Measurements from ENCODE around the gene C9orf153.
"Not testable (repeated sequence)": the region's sequence is repeated elsewhere in the genome, so short reads cannot be mapped to it uniquely, and the experiment has no call there.

C9orf153 gene

DNA sequence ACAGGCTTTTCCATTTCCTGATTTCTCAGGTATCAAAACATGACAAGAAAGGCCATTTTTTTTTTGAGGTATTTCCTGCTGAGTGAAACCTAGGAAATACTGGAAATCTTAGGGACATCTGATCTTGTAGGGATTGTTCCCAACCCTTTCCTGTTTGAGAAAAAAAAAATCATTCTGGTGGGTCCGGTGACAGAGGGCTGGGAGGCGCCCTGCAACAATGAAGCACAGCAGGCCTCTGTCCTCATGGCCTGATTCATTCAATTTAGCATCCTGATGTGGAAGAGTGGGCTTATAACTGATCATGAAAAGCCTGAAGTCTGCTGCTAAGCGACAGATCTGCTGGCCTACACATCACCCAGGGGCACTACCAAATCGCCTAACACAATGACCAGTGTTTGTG is 3.0 kb upstream of the C9orf153 start:
- no peak for DNase-seq

GRCh38 chr9:86257391-86257790 is 2.1 kb downstream of the C9orf153 start:
- peak; percentile 93 for DNase-seq

GRCh38 chr9:86256653-86257052 is 2.8 kb downstream of the C9orf153 start:
- no peak for DNase-seq

DNA sequence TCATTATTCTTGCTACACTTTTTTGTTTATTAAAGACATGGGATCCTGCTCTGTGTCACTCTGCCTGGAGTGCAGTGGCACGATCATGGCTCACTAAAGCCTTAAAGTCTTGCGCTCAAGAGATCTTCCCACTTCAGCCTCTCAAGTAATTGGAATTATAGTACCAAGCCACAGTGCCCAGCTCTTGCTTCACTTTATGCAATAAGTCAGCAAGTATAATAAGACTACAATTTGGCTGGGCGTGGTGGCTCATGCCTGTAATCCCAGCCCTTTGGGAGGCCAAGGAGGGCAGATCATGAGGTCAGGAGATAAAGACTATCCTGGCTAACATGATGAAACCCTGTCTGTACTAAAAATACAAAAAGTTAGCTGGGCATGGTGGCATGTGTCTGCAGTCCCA is 5.9 kb downstream of the C9orf153 start:
- DNase-seq: no peak

- DNase-seq: no peak
Measured at GRCh38 chr9:86252870-86253269, 6.6 kb downstream of the C9orf153 start.

GRCh38 chr9:86250123-86250522 is 9.3 kb downstream of the C9orf153 start:
- DNase-seq: no peak

- no peak for DNase-seq
Measured at GRCh38 chr9:86248746-86249145, 10.7 kb downstream of the C9orf153 start.

- DNase-seq: no peak
Measured at GRCh38 chr9:86246752-86247161, 12.7 kb downstream of the C9orf153 start.

DNA sequence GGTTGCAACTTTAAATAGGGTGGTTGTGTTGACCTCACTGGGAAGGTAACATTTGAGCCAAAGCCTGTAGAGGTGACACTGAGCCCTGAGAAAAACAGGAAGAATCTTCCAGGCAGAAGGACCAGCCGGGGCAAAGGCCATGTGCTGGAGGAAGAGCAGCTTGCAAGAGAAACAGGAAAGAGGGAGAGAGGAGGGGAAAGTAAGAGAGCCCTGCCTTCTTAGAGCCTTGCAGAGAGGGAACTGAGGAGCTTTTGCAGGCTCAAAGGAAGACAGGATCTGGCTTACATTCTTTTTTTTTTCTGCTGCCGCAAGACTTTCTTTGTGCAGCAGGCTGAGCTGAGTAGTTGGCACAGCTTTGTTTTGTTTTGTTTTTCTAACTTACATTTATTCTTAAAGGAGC is 17.4 kb downstream of the C9orf153 start:
- no peak for DNase-seq

DNA sequence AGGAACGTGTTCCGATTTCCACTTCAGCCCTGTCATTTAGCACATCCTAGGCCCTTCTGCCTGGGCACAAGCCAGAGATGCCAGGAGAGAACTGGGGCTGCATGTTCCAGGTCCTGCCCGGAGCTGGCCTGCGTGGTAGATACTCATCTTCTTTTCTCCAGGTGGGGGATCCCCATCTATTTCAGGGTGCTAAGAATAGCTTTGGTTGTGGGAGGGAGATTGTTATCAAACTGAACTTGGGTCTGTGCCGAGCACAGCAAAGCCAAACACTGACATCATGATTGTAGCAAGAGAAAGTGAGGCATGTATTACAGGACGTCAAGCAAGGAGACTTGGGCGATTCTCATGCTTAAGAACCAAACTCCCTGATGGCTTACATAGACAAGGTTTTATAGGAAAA is 18.2 kb downstream of the C9orf153 start:
- DNase-seq: no peak

- no peak for DNase-seq
Measured at GRCh38 chr9:86238861-86239770, 20.3 kb downstream of the C9orf153 start.

DNA sequence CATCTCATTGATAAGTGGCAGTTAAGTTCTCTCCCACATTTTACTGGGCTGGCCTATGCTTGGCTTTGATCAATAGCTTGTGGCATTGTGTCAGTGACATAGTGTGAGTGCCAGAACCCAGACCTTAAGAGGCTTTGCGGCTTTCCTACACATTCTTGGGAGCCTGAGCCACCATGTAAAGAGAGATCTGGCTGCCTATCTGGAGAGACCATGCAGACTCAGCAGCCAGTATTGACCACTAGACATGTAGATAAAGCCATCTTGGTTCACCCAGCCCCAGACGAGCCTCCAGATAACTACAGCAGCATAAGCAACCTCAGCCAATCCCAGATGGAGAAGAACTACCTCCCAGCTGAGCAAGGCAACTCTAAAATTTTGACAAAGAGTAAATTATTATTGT is 28.6 kb downstream of the C9orf153 start:
- no peak for DNase-seq

- DNase-seq: no peak
Measured at GRCh38 chr9:86222667-86223066, 36.8 kb downstream of the C9orf153 start.

DNA sequence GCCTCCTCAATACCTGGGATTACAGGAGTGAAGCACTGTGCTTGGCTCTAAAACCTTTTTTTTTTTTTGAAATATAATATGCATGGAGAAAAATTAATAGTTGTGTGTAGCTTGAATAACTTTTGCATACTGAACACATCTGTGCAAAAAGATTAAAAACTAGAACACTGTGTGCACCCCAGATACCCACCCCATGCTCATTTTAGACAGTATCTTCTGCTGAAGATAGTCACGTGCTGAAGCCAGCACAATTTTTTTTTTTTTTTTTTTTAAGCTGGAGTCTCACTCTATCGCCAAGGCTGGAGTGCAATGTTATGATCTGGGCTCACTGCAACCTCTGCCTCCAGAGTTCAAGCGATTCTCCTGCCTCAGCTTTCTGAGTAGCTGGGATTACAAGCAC is 39.9 kb downstream of the C9orf153 start:
- DNase-seq: no peak

GRCh38 chr9:86217076-86217755 is 42.2 kb downstream of the C9orf153 start:
- DNase-seq: peak; percentile 85

DNA sequence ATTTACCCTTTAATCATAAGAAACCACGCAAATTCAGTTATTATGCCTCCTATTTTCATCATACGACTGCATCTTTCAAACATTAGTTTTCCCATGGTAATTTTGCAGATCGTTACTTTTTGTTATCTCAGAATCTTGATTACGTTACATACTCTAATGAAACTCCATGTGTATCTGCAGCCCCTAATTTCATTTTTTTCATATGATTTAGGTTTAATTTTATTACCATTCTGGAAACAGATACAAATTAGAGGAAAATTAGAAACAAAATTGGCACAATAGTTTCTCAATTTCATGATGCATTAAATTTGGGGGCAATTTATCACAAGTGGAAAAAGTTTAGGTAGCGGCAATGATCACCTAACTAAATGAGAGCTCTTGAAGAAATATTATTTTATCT is 52.3 kb downstream of the C9orf153 start:
- no peak for DNase-seq

- DNase-seq: peak; percentile 69
Measured at GRCh38 chr9:86202338-86202882, 57.0 kb downstream of the C9orf153 start.

- DNase-seq: no peak
Measured at GRCh38 chr9:86201474-86202337, 57.8 kb downstream of the C9orf153 start.

- no peak for DNase-seq
Measured at GRCh38 chr9:86200599-86201162, 58.8 kb downstream of the C9orf153 start.

GRCh38 chr9:86193088-86193487 is 66.4 kb downstream of the C9orf153 start:
- DNase-seq: no peak

- not testable (repeated sequence) for DNase-seq
Measured at GRCh38 chr9:86190700-86191099, 68.8 kb downstream of the C9orf153 start.

GRCh38 chr9:86187121-86187520 is 72.3 kb downstream of the C9orf153 start:
- no peak for DNase-seq

DNA sequence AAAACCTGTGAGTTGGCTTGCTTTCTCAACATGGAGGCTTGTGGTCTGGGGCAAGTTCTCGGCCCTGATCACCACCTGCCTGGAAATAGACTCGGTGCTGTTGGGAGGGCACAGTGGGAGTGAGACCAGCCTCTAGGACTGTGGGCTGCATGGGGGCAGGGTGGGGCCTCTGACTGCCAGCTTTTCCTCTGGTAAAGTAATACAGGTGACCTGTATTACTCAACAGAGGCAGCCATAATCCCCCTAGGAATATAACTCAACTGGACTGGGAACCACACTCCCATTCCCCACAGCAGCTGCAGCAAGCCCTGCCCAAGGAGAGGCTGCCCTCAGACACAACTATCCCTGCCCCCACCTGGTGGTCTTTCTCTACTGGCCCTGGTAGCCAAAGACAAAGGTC is 72.8 kb downstream of the C9orf153 start:
- DNase-seq: no peak

Data from NCI-H82 (cell line).